Measurements from ENCODE around the gene ERBB4. TPM values are rescaled to one million over a fixed set of nuclear protein-coding genes. Genes with fewer than 3 reads are reported as not detected.

ERBB4 gene
- total and polyA plus RNA-seq, 7 donors, result 0.07 to 7.5 (median 2.0) TPM

GRCh38 chr2:211798868-211799267, 739.7 kb downstream of the ERBB4 start:
- Histone ChIP-seq H3K4me1 (no peaks in the 10 kb centered on the region), H3K27ac (no peak overlapping the region), H3K36me3 (ENCODE audit: insufficient read depth in 1 of 2, low read depth in 1 of 2) (no peaks in the 10 kb centered on the region), H3K9me3 (no peaks in the 10 kb centered on the region), H3K27me3 (ENCODE audit: insufficient read depth in 3 of 3, low read length in 2 of 3) (no peaks in the 10 kb centered on the region), H3K4me3 (no peak overlapping the region)
- DNase-seq (no peak), ATAC-seq (no peak)
- 91 to 95% (median 91%) methylated on average over 1 of the region's 1 CpG for WGBS, 3 donors
- intact Hi-C loops (cut with DNase I), result no loop called here
- TF ChIP-seq CTCF (IDR thresholded peaks at IDR 0.05), result no peak

GRCh38 chr2:211793690-211794089, 744.9 kb downstream of the ERBB4 start:
- Histone ChIP-seq H3K36me3 (ENCODE audit: insufficient read depth in 1 of 2, low read depth in 1 of 2) (no peaks in the 10 kb centered on the region), H3K27me3 (ENCODE audit: insufficient read depth in 3 of 3, low read length in 2 of 3) (no peaks in the 10 kb centered on the region), H3K4me1 (no peaks in the 10 kb centered on the region), H3K4me3 (no peak overlapping the region), H3K27ac (no peak overlapping the region), H3K9me3 (no peaks in the 10 kb centered on the region)
- no peak for ATAC-seq
- DNase-seq, result no peak
- TF ChIP-seq CTCF (IDR thresholded peaks at IDR 0.05), result no peak
- intact Hi-C loops (cut with DNase I), result no loop called here
- WGBS, 3 donors, result 30 to 36% (median 32%) methylated on average over 5 of the region's 5 CpGs

- Histone ChIP-seq H3K4me1 (no peaks in the 10 kb centered on the region), H3K4me3 (no peak overlapping the region), H3K27me3 (ENCODE audit: insufficient read depth in 3 of 3, low read length in 2 of 3) (no peaks in the 10 kb centered on the region), H3K27ac (no peak overlapping the region), H3K36me3 (ENCODE audit: insufficient read depth in 1 of 2, low read depth in 1 of 2) (no peaks in the 10 kb centered on the region), H3K9me3 (no peaks in the 10 kb centered on the region)
- no peak for TF ChIP-seq CTCF (IDR thresholded peaks at IDR 0.05)
- DNase-seq (no peak), ATAC-seq (no peak)
- WGBS, 3 donors, result 72 to 75% (median 75%) methylated on average over 4 of the region's 4 CpGs
- intact Hi-C loops (cut with DNase I), result no loop called here
These were observed 748.6 kb downstream of the ERBB4 start for GRCh38 chr2:211789982-211790381.

- no peaks in the 10 kb centered on the region for H3K9me3 ChIP-seq
- ATAC-seq, result no peak
- no peak overlapping the region for H3K27ac ChIP-seq
- no peak for DNase-seq
- 40 to 54% (median 48%) methylated on average over 5 of the region's 5 CpGs for WGBS, 3 donors
- H3K4me1 ChIP-seq, result no peaks in the 10 kb centered on the region
- no peaks in the 10 kb centered on the region for H3K27me3 ChIP-seq (ENCODE audit: insufficient read depth in 3 of 3, low read length in 2 of 3)
- no peak overlapping the region for H3K4me3 ChIP-seq
- no peak for TF ChIP-seq CTCF (IDR thresholded peaks at IDR 0.05)
- no peaks in the 10 kb centered on the region for H3K36me3 ChIP-seq (ENCODE audit: insufficient read depth in 1 of 2, low read depth in 1 of 2)
- intact Hi-C loops (cut with DNase I), result no loop called here
These were observed 771.9 kb downstream of the ERBB4 start for GRCh38 chr2:211766689-211767088.

- no peaks in the 10 kb centered on the region for H3K9me3 ChIP-seq
- ATAC-seq, result no peak
- no peak for DNase-seq
- no peaks in the 10 kb centered on the region for H3K36me3 ChIP-seq (ENCODE audit: insufficient read depth in 1 of 2, low read depth in 1 of 2)
- 40 to 54% (median 41%) methylated on average over 3 of the region's 3 CpGs for WGBS, 3 donors
- H3K27ac ChIP-seq, result no peak overlapping the region
- no peak for TF ChIP-seq CTCF (IDR thresholded peaks at IDR 0.05)
- H3K27me3 ChIP-seq (ENCODE audit: insufficient read depth in 3 of 3, low read length in 2 of 3), result no peaks in the 10 kb centered on the region
- no peaks in the 10 kb centered on the region for H3K4me1 ChIP-seq
- intact Hi-C loops (cut with DNase I), result no loop called here
- H3K4me3 ChIP-seq, result no peak overlapping the region
These were observed 776.1 kb downstream of the ERBB4 start for GRCh38 chr2:211762479-211762878.
